Measurements from ENCODE around the gene RAB24. TPM values are rescaled to one million over a fixed set of nuclear protein-coding genes. Genes with fewer than 3 reads are reported as not detected.

The RAB24 gene
- total RNA-seq, 1 donor from 2014 or later, result 36.7 TPM

DNA sequence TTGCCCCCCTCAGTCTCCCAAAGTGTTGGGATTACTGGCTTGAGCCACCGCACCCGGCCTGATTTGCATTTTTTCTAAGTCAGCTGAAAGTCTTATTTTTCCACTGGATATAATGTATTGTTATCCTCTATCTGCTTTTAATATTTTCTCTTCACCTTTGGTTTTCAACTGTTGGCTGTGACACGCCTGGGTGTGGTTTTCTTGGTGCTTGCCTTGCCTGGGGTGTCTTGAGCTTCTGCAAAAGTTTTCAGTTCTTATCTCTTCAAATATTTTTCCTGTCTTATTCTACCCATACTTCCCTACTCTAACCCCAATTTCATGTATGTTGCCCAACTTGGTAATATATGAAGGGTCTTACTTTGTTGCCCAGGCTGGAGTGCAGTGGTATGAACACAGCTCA, 12.5 kb upstream of the RAB24 start:
- TF ChIP-seq, protein P1, sequence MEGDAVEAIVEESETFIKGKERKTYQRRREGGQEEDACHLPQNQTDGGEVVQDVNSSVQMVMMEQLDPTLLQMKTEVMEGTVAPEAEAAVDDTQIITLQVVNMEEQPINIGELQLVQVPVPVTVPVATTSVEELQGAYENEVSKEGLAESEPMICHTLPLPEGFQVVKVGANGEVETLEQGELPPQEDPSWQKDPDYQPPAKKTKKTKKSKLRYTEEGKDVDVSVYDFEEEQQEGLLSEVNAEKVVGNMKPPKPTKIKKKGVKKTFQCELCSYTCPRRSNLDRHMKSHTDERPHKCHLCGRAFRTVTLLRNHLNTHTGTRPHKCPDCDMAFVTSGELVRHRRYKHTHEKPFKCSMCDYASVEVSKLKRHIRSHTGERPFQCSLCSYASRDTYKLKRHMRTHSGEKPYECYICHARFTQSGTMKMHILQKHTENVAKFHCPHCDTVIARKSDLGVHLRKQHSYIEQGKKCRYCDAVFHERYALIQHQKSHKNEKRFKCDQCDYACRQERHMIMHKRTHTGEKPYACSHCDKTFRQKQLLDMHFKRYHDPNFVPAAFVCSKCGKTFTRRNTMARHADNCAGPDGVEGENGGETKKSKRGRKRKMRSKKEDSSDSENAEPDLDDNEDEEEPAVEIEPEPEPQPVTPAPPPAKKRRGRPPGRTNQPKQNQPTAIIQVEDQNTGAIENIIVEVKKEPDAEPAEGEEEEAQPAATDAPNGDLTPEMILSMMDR (IDR thresholded peaks at IDR 0.05), result no peak
- no peak overlapping the region for H3K27ac Mint-ChIP-seq (ENCODE audit: unreplicated experiment)
- H3K4me3 Mint-ChIP-seq (ENCODE audit: unreplicated experiment), result no peak overlapping the region
- H3K9me3 Mint-ChIP-seq (ENCODE audit: low read depth), result no peaks in the 10 kb centered on the region
- H3K4me1 Mint-ChIP-seq (ENCODE audit: low read depth), result peaks cover 14% of the 10 kb centered on the region
- DNase-seq (ENCODE audit: low spot score), result peak; percentile 10
- H3K36me3 Mint-ChIP-seq (ENCODE audit: low read depth), result peaks cover 2% of the 10 kb centered on the region
- H3K27me3 Mint-ChIP-seq (ENCODE audit: low read depth), result no peaks in the 10 kb centered on the region

DNA sequence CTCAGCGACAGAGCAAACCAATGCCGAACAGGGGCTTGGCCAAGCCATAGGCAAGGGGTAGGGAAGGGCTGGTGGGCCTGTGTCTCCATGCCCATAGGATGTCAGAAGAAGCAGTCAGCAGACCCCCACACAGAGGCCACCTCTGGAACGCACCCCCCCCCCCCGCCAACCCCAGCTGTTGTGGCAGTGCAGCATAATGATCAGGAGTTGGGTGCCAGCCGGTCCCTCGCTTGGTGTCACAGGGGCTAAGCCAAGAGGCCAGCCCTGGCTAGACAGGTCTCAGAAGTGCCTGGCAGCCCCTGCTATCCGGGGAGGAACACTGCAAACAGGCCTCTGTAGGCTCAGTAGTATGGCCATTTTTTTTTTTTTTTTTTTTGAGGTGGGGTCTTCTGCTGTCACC, 11.9 kb upstream of the RAB24 start:
- no peak overlapping the region for H3K27ac Mint-ChIP-seq (ENCODE audit: unreplicated experiment)
- peaks cover 2% of the 10 kb centered on the region for H3K36me3 Mint-ChIP-seq (ENCODE audit: low read depth)
- H3K9me3 Mint-ChIP-seq (ENCODE audit: low read depth), result no peaks in the 10 kb centered on the region
- H3K27me3 Mint-ChIP-seq (ENCODE audit: low read depth), result no peaks in the 10 kb centered on the region
- no peak for DNase-seq (ENCODE audit: low spot score)
- H3K4me1 Mint-ChIP-seq (ENCODE audit: low read depth), result peaks cover 19% of the 10 kb centered on the region
- TF ChIP-seq, protein P1 (IDR thresholded peaks at IDR 0.05), result no peak
- H3K4me3 Mint-ChIP-seq (ENCODE audit: unreplicated experiment), result no peak overlapping the region

DNA sequence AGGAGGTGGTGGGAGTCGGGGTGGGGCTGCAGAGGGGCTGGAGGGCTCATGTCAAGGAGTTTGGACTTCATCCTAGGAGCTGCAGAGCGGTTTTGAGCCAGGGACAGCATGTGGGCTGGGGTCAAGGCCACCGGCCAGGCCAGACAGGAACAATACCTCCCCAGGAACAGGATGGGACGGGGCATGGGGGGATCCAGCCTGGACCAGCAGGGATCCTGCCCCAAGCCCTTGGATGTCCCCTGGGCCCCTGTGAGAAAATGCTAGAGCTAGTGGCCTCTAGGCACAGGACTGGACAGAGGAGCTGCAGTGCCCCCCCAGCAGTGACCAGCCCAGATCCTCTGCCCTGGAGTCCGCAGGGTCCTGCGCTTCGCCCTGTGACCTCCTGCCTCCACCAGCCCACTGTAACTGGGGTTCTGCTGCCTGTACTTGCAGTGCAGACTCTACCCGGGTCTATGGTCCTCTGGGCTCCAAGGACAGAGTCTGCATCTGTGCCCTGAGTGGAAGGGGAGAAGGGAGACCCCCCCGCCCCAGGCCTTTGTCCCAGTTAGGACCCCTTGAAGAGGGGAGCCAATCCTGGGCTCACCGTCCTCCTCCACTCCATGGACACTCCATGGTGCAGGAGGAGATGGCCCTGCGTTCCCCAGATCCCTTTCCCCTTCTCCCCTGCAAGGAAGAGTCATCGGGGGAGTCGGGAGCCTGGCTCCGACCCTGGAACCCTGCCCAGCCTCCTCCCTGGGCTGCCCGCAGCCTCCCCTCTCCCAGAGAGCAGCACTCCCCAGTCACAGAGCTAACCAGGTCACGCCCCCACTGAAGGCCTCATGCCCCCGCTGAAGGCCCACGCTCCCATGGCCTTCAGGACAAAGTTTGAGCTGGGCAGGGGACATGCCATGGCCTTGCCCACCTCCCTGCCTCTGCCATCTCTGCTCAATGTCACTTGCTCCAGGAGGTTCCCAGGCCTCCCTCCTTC, 11.1 kb upstream of the RAB24 start:
- peak; percentile 74 for DNase-seq (ENCODE audit: low spot score)
- Mint-ChIP-seq H3K4me3 (ENCODE audit: unreplicated experiment) (no peak overlapping the region), H3K27me3 (ENCODE audit: low read depth) (no peaks in the 10 kb centered on the region), H3K4me1 (ENCODE audit: low read depth) (peaks cover 23% of the 10 kb centered on the region), H3K27ac (ENCODE audit: unreplicated experiment) (no peak overlapping the region), H3K9me3 (ENCODE audit: low read depth) (no peaks in the 10 kb centered on the region), H3K36me3 (ENCODE audit: low read depth) (peaks cover 1% of the 10 kb centered on the region)
- TF ChIP-seq, protein P1 (IDR thresholded peaks at IDR 0.05), result no peak

DNA sequence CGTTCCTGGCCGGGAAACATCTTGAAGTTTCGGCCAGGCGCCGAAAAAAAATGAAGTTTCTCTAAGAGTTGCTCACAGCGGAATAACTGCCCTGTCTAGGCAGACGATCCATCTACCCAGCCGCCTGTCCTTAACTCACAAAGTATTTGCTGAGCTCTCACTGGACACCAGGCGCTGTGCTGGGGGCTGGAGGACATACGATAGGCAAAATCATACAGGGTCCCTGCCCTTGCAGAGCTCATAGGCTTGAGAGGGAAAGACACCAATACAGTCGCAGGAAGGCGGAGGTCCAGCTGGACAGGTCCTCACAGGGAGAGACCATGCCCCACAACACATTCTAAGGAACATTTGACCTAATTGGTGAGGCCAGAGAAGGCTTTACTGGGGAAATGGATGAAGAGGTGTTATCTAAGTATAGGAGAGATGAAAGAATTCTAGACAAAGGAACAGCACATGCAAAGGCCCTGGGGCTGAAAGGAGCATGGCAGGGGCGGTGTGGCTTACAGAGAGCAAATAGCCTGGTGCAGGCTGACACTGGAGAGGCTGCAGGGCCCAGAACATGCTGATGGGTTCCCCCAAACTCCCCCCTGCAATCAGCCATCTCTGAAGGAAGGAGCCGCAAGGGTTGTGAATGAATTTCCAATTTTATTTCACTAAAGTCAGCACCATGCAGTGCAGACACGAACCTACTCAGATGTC, 10.2 kb upstream of the RAB24 start:
- no peak overlapping the region for H3K27ac Mint-ChIP-seq (ENCODE audit: unreplicated experiment)
- peaks cover 23% of the 10 kb centered on the region for H3K4me1 Mint-ChIP-seq (ENCODE audit: low read depth)
- no peaks in the 10 kb centered on the region for H3K27me3 Mint-ChIP-seq (ENCODE audit: low read depth)
- H3K9me3 Mint-ChIP-seq (ENCODE audit: low read depth), result no peaks in the 10 kb centered on the region
- H3K4me3 Mint-ChIP-seq (ENCODE audit: unreplicated experiment), result no peak overlapping the region
- TF ChIP-seq, protein P1 (IDR thresholded peaks at IDR 0.05), result no peak
- H3K36me3 Mint-ChIP-seq (ENCODE audit: low read depth), result no peaks in the 10 kb centered on the region
- no peak for DNase-seq (ENCODE audit: low spot score)

DNA sequence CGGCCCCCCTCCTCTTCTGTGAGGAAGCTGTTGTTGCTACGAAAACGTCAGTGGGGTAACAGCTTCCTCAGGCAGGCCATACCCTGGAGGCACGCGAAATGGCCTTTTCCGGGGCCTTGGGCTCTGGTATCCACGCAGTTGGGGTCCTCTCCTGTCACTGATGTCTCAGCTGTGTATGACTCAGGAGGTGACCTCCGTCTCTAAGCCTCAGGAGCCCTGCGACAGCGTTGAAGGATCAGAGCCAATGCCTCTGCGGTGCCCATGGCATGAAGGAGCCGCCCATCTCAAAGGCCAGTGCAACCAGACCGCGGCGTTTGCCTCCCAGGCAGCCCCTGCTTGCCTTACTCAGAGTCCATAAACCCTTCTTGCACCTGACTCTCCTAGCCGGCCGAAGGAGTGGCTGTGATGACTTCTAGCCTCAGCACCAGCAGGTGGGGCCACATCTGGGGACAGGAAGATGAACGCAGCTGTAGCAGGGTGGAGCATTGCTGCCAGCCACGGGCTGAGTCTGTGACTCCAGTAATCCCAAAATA, 9.2 kb upstream of the RAB24 start:
- peak overlapping the region; percentile 22 for H3K27ac Mint-ChIP-seq (ENCODE audit: unreplicated experiment)
- no peaks in the 10 kb centered on the region for H3K27me3 Mint-ChIP-seq (ENCODE audit: low read depth)
- no peaks in the 10 kb centered on the region for H3K9me3 Mint-ChIP-seq (ENCODE audit: low read depth)
- DNase-seq (ENCODE audit: low spot score), result peak; percentile 89
- peaks cover 23% of the 10 kb centered on the region for H3K4me1 Mint-ChIP-seq (ENCODE audit: low read depth)
- no peaks in the 10 kb centered on the region for H3K36me3 Mint-ChIP-seq (ENCODE audit: low read depth)
- peak overlapping the region; percentile 54 for H3K4me3 Mint-ChIP-seq (ENCODE audit: unreplicated experiment)
- TF ChIP-seq, protein P1 (IDR thresholded peaks at IDR 0.05), result no peak

Measured in chondrocyte (in vitro differentiated cells).